GM18508 (cell line): Measurements from ENCODE around the gene KDM1B.
"Not testable (repeated sequence)": the region's sequence is repeated elsewhere in the genome, so short reads cannot be mapped to it uniquely, and the experiment has no call there.

Experiments
- ATAC-seq: cut with Tn5 transposase; IDR thresholded peaks from one replicate; pipeline ENCODE4 v1.9.1; 2021; ENCODE audit warnings: moderate number of reproducible peaks; ENCODE audit not compliant: insufficient read depth, unreplicated experiment

KDM1B gene

DNA sequence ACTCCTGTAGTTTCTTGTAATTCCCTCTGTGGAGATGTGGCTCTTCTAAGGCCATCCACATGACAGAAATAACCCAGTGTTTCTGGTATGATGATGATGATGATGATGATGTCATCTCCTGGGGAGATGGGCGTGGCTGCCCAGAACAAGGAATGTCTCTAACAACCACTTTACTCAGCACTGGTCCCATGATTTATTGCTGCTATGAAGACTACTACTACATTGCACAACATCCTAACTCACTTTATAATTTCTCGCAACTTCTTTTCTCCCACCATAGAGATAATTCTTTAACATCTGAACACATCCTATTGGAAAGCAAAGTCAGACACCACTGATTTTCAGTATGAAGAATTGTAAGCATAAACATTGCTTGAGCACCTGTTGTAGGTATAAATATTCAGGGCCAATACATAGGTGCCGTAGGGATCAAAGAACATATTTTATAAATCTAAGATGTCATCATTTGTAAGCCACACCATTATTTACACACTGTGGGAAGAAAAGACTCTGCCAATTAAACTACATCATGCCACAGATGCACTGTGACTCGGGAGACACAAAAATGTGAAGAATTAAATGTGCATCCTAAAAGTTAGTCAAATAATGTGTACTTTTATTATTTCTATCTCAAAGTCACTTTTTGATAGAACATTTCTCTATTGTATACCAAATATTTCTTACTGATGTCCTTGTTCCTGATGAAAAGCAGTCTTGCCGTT is 6.8 kb upstream of the KDM1B start:
- no peak for ATAC-seq

DNA sequence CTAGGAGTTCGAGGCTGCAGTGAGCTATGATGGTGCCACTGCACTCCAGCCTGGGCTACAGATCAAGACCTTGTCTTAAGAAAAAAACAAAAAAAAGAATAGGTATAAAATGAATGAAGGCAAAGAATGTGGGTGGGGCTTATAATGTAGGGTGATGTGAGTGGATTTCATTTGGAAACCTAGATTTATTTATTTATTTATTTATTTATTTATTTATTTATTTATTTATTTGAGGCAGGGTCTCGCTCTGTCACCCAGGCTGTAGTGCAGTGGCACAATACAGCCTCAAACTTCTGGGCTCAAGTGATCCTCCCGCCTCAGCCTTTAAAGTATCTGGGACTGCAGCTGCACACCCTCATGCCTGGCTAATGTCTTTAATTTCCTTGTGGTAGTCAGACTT is 3.8 kb upstream of the KDM1B start:
- not testable (repeated sequence) for ATAC-seq

DNA sequence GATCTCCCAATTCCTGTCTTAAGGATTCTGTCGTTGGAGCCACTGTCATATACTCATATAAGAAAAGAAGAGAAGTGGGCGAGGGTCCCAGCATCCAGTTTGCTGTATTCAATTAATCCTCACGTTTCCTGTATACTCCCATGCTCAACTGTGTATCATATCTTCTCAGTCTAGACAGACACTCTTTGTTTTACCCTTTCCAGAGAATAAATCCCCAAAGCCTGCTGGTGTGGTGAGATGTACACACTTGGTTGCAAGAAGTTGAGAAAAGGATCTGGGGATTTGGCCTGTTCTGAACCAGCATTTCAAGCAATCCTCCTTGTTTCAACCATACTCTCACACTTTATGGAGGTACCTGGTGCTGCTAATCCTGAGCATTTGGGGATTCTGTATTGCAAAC is 3.4 kb upstream of the KDM1B start:
- ATAC-seq, result no peak

DNA sequence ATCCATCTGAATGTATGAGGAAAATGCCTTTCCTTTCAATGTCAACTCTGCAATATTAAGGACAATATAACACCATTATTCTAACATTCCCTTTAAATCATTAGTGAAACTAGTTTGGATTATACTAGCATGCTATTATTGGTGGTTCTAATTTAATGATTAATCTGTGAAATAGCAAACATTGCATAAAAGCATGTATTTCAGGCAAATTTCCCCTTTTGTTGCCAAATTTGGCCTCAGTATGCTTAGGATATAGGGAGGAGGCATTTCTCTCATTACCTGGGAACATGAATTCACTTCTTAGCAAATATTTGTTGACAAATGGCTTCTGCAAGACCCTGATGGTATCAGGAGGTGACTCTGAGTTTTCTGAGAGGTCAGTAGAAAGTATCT is 1.9 kb upstream of the KDM1B start:
- ATAC-seq, result no peak

DNA sequence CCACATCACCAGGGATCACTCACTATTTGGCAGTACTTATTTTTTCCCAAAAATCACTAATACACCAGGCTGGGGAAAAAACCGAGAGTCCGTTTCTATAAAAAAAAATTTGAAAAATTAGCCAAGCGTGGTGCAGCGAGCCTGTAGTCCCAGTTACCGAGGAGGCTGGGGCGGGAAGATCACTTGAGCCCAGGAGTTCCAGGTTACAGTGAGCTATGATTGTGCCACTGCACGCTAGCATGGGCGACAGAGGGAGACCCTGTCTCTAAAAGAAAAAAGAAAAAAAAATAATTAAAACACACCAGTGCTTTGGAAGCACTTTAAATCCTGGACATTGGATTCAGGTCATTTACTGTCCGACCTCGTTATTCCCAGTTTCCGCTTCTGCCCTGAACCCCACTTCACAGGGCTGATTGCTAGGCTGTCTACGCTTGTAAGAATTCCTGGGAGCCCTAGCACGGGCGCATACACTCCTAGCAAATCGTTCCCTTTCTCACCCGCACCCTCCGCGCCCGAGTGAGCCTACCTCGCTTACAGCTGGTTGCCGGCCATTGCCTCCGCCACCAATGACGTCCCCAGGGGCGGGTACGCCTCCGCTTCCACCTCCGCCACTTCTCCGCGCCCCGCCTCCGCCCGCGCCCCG is 594 bp upstream of the KDM1B start, which contains the start of gene TPMT:
Gene TPMT (minus strand): TSS at position 571 of the 643 bp plus-strand sequence. CDS start 5,950 bp downstream, outside the sequence.
- ATAC-seq, result peak; percentile 24

DNA sequence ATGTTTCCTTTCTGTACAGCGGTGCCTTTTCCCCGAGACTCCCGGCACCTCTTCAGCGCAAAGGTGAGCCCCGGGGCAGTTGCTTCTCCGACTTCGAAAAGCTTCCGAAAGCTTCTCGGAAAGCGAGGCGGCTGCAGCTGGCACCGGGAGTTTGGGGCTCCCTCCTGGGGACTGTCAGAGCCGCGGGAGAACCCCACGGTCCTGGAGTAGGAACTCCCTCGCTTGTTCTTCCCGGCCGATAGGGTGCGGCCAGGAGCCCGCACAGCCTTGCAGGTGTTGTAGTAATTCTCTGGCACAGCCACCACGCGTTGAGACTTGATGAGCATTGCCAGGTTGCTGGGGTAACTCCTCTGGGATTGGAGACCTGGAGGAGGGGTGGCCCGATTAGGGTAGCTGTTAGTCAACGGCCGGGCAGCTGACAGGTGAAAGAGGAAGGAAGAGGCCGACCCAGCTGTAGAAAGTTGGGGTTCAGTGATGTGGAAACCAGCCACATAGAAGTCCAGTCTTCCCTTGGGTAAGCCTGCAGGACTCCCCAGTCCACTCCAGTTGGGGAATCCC is 721 bp downstream of the KDM1B start:
- peak; percentile 29 for ATAC-seq

DNA sequence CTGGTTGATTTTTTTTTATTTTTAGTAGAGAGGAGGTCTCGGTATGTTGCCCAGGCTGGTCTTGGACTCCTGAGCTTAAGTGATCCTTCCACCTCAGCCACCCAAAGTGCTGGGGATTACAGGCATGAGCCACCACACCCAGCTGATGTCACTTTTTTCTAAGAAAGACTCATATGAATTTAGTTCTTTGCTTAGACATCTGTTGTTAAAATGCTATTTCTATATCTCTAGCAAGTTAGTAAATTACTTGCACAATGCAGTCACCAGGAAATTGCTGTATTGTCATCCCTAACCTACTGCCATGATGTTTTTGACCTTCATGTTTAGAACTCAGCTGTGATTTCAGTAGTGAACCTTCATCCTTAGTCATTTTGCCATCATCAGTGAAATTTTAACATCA is 5.7 kb downstream of the KDM1B start:
- ATAC-seq, result no peak

DNA sequence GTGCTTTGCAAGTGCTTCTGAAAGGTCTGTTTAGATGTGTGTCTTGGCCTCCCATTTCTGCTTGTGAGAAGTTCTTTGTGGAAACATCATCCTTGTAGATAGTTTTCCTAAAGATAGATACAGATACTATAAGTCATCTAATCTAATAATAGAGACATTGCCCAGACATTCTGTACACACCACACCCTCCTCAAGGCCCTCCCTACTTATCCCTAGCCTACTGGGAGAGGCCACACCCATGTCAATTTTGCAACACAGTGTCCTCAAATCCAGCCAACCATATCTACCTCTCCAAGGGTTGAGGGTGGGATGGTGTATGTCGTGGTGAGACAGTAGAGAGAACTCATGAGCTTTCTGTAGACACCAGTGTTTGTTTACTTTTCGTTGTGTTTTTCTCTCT is 6.2 kb downstream of the KDM1B start:
- no peak for ATAC-seq

DNA sequence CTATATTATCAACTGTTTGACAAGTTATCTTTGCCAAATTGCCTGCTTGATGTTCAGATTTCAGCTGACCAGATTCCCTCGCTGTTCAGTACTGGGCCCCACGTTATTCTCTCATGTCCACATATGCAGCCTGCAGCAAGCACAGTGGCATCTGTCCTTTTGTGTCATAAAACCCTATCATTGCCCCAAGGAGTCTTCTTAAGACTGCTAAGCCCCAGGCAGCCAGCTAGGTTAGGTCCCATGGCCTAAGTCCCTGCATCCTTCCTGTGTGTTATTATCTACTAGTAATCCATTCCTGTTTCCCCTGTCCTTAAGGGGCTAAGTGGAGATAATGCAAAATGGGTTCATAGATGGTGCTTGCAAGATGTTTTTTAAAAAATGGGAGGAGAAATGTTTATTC is 7.2 kb downstream of the KDM1B start:
- no peak for ATAC-seq

DNA sequence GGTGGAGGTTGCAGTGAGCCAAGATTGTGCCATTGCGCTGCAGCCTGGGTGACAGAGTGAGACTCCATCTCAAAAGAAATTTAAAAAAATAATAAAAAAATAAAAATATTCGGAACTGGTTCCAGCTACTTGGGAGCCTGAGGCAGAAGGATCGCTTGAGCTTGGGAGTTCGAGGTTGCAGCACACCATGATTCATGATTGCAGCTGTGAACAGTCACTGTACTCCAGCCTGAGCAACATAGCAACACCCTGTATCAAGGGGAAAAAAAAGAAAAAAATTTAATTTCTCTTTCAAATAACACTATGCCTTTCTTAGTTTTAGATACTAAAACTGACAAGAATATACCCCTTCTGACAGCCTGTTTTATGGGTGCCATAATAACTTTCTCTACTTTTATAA is 10.5 kb downstream of the KDM1B start:
- no peak for ATAC-seq

DNA sequence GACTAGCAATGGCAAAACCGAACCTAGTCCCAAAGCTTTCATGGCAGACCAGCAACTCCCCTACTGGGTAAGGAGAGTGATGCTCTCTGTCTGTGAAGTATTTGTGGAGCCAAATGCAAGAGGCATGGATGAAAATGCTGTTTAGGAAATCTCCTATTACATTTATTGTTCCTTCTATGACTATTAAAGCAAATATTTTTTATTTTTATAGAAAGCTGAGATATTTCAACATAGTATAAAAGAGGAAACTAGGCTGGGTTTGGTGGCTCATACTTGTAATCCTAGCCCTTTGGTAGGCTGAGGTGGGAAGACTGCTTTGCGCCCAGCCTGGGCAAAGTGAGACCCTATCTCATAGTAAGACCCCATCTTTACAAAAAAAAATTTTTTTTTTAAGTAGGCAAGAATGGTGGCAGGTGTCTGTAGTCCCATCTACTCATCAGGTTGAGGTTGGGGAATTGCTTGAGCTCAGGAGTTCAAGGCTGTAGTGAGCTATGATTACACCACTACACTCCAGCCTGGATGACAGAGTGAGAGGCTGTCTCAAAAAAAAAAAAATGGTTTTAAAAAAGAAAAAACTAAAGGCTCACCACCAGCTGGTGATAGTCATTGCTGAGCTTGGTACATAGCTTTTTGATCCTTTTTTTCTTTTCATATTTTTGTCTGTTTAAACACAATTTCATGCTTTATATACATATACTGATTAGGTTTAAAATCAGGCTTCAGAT is 11.3 kb downstream of the KDM1B start:
- no peak for ATAC-seq

DNA sequence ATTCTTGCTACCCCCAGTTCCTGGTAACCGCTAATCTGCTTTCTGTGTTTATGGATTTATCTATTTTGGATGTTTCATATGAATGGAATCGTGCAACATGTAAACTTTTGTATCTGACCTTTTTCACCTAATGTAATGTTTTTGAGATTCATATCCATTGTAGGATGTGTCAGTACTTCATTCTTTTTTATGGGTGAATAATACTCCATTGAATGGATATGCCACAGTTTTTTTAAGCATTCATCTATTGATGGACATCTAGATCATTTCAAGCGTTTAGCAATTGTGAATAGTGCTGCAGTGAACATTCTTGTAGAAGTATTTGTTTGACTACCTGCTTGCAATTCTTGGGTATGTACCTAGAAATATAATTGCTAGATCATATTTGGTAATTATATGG is 13.0 kb downstream of the KDM1B start:
- no peak for ATAC-seq

DNA sequence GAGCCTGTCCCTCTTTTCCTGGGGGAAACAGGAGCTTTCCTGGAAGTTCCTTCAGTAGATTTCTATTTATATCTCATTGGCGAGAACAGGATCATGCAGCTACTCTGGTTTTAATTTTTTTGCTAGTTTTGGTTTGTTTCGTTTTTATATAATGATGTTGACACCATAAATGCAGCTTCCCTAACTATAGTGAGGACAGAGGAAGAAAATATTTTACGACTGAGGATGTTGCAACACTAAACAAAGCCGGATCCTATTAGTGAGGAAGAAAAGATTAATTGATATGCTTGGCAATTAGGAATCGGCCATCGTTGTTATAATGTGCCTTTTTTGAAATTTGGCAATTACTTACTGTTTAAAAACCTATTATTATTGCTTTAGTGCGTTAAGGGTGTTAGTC is 16.6 kb downstream of the KDM1B start:
- no peak for ATAC-seq

DNA sequence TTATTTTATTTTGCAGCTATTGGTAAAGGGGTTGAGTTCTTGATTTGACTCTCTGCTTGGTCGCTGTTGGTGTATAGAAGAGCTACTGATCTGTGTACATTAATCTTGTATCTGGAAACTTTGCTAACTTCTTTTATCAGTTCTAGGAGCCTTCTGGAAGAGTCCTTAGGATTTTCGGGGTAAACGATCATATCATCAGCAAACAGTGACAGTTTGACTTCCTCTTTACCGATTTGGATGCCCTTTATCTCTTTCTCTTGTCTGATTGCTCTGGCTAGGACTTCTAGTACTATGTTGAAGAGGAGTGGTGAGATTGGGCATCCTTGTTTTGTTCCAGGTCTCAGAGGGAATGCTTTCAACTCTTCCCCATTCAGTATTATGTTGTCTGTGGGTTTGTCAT is 21.0 kb downstream of the KDM1B start:
- not testable (repeated sequence) for ATAC-seq

DNA sequence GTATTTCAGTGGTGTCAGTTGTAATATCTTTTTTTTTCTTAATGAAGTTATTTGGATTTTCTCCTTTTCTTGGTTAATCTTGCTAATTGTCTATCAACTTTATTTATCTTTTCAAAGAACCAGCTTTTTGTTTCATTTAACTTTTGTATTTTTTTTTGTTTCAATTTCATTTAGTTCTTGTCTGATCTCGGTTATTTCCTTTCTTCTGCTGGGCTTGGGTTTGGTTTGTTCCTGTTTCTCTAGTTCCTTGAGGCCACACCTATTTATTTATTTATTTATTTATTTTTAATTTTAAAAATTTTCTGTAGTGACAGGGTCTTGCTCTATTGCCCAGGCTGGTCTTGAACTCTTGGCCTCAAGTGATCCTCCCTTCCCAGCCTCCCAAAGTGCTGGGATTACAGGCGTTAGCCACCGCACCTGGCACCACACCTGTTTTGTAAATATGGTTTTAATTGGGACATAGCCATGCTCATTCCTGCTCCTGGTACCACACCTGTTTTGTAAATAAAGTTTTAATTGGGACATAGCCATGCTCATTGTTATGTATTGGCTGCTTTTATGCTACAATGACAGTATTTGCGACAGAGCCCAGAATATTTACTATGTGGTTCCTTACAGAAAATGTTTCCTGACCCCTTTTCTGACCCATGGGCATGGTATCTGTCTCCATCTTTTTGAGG is 22.2 kb downstream of the KDM1B start:
- ATAC-seq, result no peak

DNA sequence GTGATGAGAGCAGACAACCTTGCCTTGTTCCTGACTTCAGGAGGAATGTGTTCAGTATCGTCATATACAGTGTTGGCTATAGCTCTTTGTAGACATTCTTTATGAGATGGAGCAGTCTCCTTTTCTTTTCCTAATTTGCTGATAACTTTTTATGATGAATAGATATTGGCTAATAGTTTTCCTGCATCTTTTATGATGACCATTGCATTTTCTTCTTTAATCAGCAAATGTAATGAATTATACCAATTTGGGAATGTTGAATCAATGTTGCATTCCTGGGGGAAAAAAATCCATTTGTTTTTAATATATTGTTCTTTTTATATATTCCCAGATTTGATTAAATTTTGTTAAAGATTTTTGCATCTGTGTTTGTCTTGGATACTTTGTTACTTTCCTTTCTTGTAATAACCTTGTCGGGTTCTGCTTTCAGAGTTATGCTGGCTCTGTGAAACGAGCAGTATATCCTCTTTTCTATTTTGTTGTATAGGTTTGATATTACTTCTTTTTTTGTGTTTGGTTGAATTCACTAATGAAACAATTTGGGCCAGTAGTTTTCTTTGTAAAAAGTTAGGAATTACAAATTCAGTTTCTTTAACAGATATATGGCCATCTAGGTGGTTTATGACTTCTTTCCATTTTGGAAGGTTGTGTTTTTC is 23.9 kb downstream of the KDM1B start:
- no peak for ATAC-seq

DNA sequence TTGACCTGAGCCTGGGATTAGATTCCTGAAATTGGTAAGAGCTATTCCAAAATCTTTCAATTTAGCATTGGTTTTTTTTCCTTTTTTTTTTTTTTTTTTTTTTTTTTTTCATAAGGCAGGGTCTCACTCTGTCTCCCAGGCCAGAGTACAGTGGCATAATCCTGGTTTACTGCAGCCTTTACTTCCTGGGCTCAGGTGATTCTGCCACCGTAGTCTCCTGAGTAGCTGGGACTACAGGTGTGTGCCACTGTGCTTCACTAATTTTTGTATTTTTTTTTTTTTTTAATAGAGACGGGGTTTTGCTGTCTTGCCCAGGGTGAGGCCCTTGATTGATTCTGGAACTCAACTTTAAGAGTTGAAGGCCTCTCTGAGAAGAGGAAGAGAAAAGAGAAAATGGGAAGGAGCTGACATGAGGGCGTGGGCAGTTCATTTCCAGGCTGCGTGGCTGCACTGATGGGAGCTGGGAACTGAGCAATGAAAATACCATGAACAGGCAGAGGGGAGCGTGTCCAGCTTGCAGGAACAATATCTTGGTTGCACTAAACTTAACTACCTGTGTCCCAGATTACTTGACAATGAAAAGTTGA is 24.6 kb downstream of the KDM1B start:
- no peak for ATAC-seq

DNA sequence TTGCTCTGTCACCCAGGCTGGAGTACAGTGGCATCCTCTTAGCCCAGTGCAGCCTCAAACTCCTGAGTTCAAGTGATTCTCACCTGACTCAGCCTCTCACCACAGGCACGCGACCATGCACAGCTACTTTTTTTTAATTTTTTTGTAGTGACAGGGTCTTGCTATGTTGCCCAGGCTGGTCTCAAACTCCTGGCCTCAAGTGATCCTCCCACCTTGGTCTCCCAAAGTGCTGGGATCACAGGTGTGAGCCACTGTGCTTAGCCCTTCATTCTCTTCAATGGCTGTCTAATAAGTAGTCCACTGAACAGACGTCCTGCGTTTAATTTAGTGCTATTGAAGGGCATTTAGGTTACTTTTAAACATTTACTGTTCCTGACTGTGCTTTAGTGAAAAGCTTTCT is 27.3 kb downstream of the KDM1B start:
- ATAC-seq, result no peak

DNA sequence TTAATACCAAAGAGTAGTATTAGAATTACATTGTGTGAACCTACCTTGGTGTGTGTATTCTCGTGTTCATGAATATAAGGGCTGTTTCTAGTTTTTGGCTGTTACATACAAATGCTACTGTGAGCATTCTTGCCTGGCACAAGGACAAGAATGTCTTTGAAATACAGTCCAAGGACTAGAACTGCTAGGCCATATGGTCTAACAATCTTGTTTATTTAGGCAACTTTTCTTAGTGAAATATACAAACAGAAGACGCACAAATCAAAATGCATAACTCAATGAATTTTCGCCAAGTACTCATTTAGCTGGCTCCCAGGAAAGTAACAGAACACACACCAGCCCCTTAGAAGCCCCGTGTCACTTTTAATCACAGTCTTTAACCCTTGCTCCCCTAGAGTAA is 28.5 kb downstream of the KDM1B start:
- no peak for ATAC-seq

DNA sequence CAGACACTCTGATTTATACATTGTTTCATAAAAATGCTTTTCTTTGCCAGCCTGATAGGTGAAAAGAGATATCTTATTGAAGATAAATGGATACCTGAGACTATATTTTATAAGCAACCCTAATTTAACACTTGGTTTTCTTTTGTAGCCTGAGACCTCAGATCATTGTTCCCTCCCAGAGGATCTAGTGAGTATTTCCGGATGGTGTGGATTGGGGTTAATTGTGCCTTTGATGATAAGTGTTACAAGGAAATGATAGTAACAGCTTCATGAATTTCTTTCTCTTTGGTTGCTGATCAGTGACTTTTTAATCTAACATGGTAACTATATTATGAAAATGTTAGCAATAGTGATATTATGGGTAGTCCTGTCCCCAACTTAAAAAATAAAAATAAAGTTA is 30.4 kb downstream of the KDM1B start:
- ATAC-seq, result no peak
